ENCODE data around the gene PAGR1. TPM values are rescaled to one million over a fixed set of nuclear protein-coding genes. Genes with fewer than 3 reads are reported as not detected.

Gene PAGR1
- total and polyA plus RNA-seq, 9 of the 15 experiments (the other 6 are each of a cell fraction or from before 2014, with no cell fraction given) = 1.4 to 58.2 (median 16.8) TPM

DNA sequence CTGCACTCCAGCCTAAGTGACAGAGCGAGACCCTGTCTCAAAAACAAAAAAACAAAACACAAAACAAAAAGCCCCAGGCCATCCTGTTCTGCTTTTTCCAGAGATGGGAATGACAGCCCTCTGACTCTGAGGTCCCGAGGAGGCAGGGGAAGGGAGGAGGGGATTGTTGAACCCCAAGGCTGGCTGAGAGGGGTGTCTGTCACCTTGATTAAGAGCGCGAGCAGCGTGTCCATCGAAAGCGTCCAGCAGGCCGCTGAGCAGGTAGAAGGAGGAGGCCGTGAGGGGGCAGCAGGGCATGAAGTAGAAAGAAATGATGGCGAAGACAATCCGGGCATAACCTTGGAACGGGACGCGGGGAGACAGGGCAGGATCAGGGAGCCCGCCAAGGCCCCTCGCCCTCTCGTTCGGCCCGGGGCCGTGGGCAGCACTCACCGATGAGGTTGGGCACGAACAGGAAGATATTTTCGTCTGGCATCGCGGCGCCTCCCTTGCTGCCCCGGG, 46.5 kb downstream of the PAGR1 start (continued):
- no peak for TF ChIP-seq NCOA2 (IDR thresholded peaks at IDR 0.05; ENCODE audit: partially characterized antibody in 2 of 2)
- no peak for TF ChIP-seq ZBTB33 (CRISPR knock-in tag; IDR thresholded peaks at IDR 0.05)
- TF ChIP-seq MEF2D (tag; conservative IDR thresholded peaks at IDR 0.05; ENCODE audit: low read depth) = no peak
- TF ChIP-seq ZHX1 (conservative IDR thresholded peaks at IDR 0.05; ENCODE audit: low read length) = no peak
- no peak for TF ChIP-seq XRCC5 (IDR thresholded peaks at IDR 0.05; ENCODE audit: low read depth, low read length)
- TF ChIP-seq GABPB1 (CRISPR knock-in tag; IDR thresholded peaks at IDR 0.05) = 0 out of 2 replicates have a peak, but pooled peaks have one; percentile 10
- no peak for TF ChIP-seq SLC30A9 (CRISPR knock-in tag; IDR thresholded peaks at IDR 0.05)
- TF ChIP-seq SNIP1 (IDR thresholded peaks at IDR 0.05; ENCODE audit: low read depth) = no peak
- TF ChIP-seq SIN3A (IDR thresholded peaks at IDR 0.05; ENCODE audit: borderline replicate concordance in 2 of 2, control insufficient read depth in 1 of 2, low read depth in 2 of 2, low read length in 2 of 2) = 0 out of 4 replicates have a peak, but pooled peaks of 1 of the 2 experiments have one; percentile 5
- peak in 2 of 3 experiments; percentile 20 to 23; a peak in 3 of 6 replicates for TF ChIP-seq CTCF (IDR thresholded peaks at IDR 0.05 in 2 of 3, conservative IDR thresholded peaks at IDR 0.05 in 1 of 3; ENCODE audit: insufficient read depth in 2 of 3, low read depth in 1 of 3, low read length in 3 of 3)
- TF ChIP-seq ZNF445 (CRISPR knock-in tag; IDR thresholded peaks at IDR 0.05; ENCODE audit: low read depth) = no peak
- TF ChIP-seq CGGBP1 (CRISPR knock-in tag; IDR thresholded peaks at IDR 0.05) = no peak
- TF ChIP-seq ZKSCAN8 (CRISPR knock-in tag; IDR thresholded peaks at IDR 0.05) = no peak
- TF ChIP-seq, protein P1, sequence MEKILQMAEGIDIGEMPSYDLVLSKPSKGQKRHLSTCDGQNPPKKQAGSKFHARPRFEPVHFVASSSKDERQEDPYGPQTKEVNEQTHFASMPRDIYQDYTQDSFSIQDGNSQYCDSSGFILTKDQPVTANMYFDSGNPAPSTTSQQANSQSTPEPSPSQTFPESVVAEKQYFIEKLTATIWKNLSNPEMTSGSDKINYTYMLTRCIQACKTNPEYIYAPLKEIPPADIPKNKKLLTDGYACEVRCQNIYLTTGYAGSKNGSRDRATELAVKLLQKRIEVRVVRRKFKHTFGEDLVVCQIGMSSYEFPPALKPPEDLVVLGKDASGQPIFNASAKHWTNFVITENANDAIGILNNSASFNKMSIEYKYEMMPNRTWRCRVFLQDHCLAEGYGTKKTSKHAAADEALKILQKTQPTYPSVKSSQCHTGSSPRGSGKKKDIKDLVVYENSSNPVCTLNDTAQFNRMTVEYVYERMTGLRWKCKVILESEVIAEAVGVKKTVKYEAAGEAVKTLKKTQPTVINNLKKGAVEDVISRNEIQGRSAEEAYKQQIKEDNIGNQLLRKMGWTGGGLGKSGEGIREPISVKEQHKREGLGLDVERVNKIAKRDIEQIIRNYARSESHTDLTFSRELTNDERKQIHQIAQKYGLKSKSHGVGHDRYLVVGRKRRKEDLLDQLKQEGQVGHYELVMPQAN (IDR thresholded peaks at IDR 0.05; ENCODE audit: borderline replicate concordance) = peak; percentile 19; the same call in 1 of the 2 replicates
- no peak for TF ChIP-seq ELK1 (CRISPR knock-in tag; IDR thresholded peaks at IDR 0.05)
- TF ChIP-seq ZBTB7A (IDR thresholded peaks at IDR 0.05; ENCODE audit: borderline replicate concordance, control insufficient read depth, low read depth, low read length) = 0 out of 2 replicates have a peak, but pooled peaks have one; percentile 23
- no peak for TF ChIP-seq ZNF316 (IDR thresholded peaks at IDR 0.05)

Measured in K562 (cell line).